Right ventricle myocardium superior (tissue), 1 donor: ENCODE data around the gene SEPTIN3. TPM values are rescaled to one million over a fixed set of nuclear protein-coding genes. Genes with fewer than 3 reads are reported as not detected.

ENCODE experiments used
- ATAC-seq: fragments of 200-7000 bp; cut with Tn5 transposase; one replicate; pipeline ENCODE4 v1.9.1; 2020; ENCODE audit warnings: mild to moderate bottlenecking; ENCODE audit not compliant: poor library complexity
- DNase-seq: peaks from one replicate; pipeline ENCODE4 v3.0.0-alpha.2; 2020
- intact Hi-C: fragments of 100-400 bp; cut with DNase I; formaldehyde crosslinking; loops from one replicate; pipeline ENCODE4 v1.11.2; 2022
- total RNA-seq: library from RNA; stranded (reverse); fragmentation: NEBNext Ultra II Directional; extraction: Animal tissue kit (Norgen Biotek cat#: 25700); gene quantifications from one replicate; pipeline ENCODE4 v1.2.1, GENCODE V29; 2021
- donor health status: DM: no; HTN: yes; CAD: no; lungs with severe emphysema.

SEPTIN3 gene
- total RNA-seq, 1 donor from 2014 or later, result 0.08 TPM

DNA sequence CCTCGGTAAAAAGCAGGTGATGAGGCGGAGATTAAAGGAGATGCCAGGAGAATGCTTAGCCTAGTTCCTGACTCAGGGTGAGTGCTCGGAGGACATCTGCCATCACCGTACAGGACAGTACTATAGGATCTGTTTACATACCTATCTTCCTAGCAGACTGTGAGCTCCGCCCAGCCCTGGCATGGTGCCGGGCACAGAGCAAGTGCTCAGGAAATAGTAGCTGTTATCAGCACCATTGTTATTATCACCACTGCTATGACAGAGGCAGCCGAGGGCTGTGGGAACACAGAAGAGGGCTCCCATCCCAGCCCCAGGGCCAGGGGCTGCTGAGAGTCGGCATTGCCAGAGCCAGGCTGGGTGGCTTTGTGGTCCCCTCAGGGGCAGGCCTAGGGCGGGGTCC, 642 bp upstream of the SEPTIN3 start:
- ATAC-seq, result no peak
- intact Hi-C loops, result loop anchor here (10.0 kb wide), 1 partner anchor 466 kb away; the partner anchor contains the start of gene NFAM1
- DNase-seq, result no peak

DNA sequence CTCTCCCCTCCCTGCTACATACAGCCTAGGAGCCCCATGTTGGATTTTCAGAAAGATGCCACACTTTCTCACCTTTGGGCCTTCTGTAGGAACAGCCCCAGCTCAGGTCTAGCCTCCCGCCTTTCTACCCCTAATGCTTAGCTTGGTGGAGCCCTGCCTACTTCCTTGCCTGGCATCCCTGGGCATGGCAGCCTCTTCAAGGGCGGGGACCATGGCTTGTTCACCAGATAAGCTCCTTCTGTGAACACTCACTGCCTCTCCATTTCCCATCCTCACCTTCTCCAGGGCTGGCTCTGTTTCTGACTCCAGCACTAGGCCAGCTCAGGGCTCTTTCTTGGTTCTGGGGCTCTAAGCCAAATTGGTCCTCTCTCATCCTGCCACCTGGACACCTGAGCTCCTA, 1.4 kb downstream of the SEPTIN3 start:
- intact Hi-C loops, result no loop called here
- ATAC-seq, result no peak

DNA sequence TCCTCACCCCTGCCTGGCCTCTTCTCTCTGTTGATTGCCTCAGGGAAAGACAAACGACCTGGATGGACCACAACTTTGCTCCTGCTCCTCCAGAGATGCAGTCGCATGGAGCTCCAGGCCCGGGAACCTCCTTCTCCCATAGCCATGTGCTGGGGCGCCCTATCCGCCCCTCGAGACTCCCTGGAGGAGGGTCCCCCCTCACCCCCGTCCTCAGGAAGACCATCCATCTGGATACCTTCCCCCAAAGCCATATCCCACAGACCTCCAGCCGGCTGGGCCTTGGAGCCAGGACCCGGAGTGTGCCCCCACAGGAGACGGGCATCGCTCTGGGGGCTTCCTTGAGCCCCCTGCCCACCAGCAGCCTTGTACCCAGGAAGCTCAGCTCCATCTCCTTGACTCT, 2.2 kb downstream of the SEPTIN3 start:
- intact Hi-C loops, result no loop called here
- ATAC-seq (no peak), DNase-seq (no peak)

More for the DNA sequence above, 1.4 kb downstream of the SEPTIN3 start:
- no peak for DNase-seq

DNA sequence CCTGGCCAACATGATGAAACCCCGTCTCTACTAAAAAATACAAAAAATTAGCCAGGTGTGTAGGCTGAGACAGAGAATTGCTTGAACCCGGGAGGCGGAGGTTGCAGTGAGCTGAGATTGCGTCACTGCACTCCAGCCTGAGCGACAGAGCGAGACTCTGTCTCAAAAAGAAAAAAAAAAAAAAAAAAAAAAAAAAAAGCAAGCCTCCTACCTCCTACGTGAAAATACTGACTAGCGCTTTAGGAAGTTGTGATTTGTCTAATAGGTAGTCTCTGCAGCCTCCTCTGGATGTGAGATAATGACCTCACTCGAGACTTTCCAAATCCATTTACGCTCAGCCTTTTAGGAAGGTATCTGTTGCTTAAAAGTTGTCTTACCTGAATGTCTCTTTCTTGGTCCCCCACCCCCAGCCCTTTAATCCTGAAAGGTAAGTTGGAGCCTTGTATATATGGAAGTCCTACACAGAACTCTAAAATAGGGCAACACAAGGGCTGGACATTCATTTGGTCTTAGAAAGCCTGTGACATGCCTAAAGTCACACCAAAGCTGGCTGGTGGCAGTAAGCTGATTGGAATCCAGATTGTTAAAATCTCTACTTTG, 5.5 kb downstream of the SEPTIN3 start:
- ATAC-seq (no peak), DNase-seq (no peak)
- intact Hi-C loops, result no loop called here

DNA sequence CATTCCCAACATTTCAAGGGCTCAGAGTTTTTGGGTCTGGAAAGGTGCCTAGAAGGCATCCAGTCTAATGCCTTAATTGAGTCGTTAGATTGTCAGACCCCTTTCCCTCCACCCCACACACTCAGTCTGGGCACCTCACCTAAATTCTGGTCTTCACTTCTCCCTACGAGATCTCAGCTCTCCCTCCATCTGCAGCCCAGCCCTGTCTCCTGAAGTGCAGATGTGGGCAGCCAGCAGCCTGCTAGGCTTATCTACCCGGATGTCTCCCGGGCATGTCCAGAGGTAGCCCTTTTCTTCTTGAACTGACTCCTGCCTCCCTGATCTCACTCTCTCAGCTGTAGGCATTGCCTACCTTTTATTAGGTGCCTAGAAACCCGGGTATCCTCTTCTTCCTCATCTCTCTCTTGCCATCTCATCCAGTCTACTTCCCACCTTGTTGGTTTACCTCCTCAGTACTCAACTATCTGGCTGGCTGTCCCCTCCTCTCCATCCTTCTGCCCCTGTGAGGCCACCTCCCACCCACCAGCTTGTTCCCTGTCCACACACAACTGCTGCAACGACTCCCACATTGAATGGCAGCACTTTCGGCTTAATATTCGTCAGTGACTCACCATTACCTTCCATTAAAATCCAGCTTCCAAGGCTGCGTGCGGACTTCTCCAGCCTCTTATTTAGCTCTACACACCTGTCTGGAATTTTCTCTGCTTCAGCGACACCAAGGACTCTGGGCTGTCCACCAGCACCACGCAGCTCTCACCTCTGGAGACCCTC, 6.2 kb downstream of the SEPTIN3 start:
- DNase-seq (no peak), ATAC-seq (no peak)
- intact Hi-C loops, result no loop called here

DNA sequence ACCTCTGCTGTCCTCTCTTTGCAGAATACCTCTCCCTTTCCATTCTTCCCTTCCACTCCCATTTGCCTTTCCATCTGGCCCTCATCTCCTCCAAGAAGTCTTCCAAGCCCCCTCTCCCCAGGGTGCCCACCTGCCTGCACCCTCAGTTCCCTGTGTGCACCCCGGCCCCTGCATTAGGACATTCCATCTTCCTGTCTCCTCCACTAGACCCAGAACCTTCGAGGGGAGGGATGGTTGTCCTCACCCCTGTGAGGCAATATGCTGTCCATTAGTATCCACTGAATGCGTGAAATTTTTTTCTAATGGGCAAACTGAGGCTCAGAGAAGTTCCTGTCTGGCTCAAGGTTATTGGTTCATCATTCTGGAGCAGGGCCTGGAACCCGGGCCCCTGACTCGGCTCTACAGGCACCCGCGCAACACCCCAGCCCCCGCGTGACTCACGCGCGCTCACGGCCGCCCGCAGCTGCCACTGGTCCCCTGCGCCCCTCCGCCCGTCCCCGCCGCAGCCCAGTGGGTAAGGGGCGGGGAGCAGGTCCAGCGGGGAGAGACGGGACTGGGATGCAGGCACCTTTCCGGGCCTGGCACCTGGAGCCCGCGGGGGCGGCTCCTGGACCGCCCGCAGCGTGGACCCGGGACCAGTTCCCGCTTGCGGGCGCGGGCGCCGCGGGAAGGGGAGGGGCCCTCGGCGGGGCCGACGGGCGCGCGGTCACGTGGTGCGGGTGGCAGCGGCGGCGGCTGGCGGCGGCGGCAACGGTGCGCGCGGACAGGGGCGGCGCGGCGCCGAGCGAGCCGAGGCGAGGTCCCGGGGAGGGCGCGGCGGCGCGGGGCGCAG, 7.0 kb downstream of the SEPTIN3 start:
- DNase-seq, result no peak
- intact Hi-C loops, result no loop called here
- peak; percentile 77 for ATAC-seq

DNA sequence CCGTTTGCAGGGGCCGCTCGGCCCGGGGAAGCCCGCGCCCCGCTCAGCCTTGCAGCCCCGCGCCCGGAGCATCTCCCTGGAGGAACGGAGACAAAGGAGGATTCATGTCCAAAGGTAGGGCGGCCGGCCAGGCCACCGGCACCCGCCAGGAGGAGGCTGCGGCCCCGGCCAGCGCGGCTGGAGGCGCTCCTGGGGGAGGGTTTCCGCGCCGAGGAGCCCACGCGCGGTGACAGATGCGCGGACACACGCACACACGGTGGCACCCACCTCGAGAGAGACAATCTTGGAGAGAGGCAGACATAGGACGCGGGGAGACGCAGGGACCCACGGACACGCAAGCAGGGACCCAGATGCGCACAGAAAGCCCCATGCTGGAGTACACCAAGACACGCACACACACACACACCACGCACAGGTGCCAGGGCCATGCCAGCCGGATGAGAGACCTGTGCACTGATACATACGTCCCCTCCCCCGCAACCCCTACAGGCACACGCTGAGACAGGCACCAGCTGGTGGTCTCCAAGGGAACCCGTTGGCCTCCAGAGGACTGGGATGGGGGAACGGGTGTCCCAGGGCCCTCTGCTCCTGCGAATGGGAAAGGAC, 7.8 kb downstream of the SEPTIN3 start:
- ATAC-seq (no peak), DNase-seq (no peak)
- intact Hi-C loops, result no loop called here

DNA sequence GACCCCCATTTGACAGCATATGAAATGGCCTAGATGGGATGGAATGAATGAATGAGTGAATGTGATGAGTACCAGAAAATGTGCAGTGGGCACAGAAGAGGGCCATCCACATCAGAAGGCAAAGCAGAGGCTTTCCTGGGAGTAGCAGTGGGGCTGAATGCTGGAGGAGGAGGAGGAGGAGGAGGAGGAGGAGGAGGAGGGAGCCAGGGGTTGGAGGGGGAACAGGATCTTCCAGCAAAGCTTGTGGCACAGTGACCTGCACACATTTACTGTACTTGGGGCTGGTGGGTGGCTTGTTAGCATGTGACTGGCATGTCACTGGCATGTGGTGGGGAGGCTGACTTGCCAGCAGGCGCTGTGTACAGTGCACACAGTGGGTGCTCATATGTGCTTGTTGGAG, 9.5 kb downstream of the SEPTIN3 start:
- no peak for ATAC-seq
- intact Hi-C loops, result no loop called here
- no peak for DNase-seq

DNA sequence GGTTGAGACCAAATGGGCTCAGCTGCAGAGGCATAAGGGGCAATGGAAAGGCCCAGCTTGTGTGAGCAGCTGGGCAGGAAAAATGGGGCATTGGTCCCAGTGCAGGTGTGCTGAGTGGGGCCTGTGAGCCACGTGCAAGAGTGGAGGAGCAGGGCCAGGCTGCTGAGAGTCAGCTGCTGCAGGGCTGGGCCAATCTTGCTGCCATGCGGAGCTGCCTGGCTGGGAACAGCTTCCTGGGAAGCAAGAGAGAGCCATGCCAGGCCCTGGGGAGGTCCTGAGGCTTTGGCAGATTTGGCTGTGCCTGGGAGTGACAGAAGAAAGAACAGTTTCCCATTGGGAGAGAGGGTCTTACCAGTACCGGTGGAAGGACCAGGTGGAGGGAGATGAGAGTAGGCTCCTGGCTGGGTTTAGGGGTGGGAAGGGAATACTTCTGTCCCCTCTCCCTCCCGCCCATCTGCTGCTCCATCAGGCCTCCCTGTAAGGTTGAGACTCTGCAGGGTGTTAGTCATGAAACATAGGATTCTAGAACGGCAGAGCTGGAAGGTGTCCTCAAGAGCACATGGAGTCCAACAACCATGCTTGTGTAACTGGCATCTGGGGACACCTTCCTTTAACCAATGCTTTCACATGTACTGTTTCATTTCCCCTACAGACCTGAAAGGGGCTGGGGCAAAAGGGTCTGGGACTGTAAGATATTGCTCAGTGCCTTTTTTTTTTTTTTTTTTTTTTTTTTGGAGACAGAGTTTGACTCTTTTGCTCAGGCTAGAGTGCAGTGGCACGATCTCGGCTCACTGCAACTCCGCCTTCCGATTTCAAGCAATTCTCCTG, 10.4 kb downstream of the SEPTIN3 start:
- ATAC-seq (no peak), DNase-seq (no peak)
- intact Hi-C loops, result no loop called here

DNA sequence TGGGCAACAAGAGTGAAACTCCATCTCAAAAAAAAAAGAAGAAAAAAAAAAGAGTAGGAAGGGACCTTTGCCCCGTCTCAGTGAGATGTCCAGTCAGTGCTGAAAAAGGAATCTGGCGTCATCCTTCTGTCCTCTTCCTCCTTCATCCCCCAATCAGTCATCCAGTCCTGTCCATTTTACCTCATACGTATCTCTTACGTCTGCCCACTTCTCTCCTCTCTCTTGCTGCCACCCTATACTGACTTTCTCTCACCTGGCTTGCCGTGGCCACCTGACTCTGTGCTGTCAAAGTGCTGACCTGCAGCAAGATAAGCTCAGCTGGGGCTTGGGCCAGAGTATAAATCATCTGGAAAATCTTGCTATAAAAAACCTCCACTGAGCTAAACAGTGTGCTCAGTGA, 13.6 kb downstream of the SEPTIN3 start:
- DNase-seq (no peak), ATAC-seq (no peak)
- intact Hi-C loops, result no loop called here

DNA sequence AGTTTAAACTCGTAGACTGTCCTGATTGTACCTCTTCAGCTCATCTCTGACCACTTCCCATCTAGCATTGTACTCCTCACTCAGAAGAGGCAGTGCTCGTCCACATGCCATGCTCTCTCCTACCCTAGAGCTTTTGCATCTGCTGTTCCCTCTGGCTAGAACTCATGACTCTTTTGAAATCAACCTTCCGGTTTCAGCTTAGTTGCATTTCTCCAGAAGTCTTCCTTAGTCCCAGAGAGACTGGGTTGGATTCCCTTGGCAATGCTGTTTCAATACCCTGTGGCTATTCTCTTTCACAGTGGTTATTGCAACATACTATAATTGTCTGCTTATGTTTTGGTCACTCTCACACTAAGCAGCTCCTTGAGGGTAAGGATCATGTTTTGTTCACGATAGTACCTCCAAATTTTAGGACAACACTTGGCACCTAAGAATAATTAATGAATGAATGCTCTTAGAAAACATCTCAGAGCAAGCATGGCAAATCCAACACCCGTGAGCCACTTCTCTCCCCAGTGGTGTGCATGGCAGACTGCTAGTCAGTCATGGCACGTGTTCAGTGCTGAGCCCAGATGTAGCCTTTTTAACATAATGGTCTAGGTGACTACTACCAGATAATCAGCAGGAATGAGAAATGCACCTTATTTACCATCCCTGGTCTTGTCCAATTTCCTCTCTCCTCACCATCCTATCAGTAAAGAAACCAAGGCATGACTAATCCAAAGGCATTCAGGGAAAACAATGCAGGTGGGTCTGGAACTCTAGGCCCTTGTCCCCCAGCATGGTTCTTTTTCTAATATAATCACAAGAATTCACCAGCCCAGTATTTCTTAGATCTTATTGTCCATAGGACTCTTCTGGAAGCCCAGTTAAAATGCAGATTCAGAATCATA, 14.5 kb downstream of the SEPTIN3 start:
- ATAC-seq, result no peak
- no peak for DNase-seq
- intact Hi-C loops, result no loop called here

DNA sequence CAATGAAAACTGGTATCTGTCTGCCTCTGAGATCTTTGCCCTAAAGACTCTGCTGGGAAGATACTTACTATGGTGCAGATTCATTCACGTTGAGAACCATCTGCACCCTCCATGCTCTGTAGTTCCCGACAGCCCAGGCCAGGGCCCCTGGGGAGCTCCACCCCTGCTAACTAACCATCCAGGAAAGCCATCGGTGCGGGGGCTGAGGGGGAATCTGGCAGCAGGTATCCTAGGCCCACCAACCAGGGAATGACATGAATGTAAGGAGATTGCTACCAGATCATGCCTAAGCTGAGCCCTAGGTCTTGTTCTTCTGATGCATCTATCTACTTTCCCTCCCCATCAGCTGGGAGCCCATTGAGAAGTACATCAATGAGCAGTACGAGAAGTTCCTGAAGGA, 18.0 kb downstream of the SEPTIN3 start:
- DNase-seq, result no peak
- intact Hi-C loops, result no loop called here
- no peak for ATAC-seq

DNA sequence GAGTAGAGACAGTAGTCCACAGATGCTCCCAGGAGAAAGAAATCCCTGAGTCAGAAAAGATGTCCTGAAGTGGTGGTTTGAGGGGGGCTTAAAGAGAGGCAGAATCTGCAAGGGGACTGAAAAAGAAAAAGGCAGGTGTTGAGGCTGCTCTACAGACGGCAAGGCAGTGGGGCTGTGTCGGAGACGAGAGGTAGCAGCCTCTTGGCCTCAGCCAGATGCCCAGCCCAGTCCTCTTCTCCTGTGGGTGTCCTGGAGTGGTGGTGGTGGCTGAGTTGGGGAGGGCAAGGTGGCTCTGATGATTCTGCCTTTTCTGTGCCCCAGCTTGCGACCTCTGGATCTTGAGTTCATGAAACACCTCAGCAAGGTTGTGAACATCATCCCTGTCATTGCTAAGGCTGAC, 20.0 kb downstream of the SEPTIN3 start:
- no peak for DNase-seq
- intact Hi-C loops, result no loop called here
- ATAC-seq, result no peak

DNA sequence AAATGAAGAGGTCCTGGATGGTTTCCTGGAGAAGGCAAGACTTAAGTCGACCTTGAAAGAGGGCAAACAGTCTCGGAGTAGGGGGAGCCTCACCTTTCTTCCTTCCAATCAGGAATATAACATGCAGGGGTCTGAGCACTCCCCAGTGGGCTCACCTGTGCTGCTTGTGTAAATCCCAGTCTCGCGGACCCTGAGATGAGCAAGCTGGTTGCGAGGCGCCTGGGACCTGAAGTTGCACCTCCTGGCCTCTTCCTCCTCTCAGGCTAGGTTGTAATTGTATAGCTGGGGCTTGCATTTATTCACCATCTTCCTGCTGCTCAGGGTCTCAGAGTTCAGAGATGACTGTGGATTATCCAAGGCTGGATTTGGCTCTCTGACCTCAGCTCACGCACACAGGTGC, 21.9 kb downstream of the SEPTIN3 start:
- DNase-seq (no peak), ATAC-seq (no peak)
- intact Hi-C loops, result no loop called here

DNA sequence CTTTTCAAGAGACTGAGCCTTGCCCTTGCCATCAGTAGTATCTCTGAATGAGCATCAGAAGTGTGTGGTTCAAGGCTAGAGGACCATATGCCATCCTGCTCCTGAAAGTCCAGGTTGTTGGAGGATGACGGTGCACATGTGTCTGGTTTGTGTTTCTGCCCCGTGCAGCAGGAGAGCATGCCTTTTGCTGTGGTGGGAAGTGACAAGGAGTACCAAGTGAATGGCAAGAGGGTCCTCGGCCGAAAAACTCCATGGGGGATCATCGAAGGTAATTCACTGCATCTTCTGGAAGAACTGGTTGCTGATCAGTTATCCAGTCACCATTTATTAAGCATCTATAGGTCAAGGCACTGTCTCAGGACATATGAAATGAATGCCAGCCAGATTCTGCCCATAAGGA, 23.3 kb downstream of the SEPTIN3 start:
- no peak for ATAC-seq
- intact Hi-C loops, result no loop called here

DNA sequence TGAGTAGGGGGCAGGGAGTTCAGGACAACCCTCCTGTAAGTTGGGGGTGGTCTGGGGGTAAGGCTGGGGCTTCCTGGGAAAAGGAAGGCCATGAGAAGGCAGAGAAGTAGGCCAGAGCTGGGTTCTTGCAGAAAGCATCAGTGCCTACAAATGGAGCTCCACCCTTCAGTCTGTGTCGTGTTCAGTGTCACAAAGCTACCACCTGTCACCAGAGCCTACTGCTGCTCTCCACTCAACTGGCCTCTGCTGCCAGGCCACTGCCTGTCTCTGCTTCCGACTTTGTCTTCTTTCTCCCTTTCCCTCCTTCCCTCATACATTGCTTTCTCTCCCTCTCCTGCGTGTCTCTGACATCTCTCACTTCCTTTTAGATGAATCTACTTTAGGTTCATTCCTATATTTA, 26.0 kb downstream of the SEPTIN3 start:
- ATAC-seq, result no peak
- DNase-seq, result no peak
- intact Hi-C loops, result no loop called here

More for the DNA sequence above, 23.3 kb downstream of the SEPTIN3 start:
- DNase-seq, result no peak

DNA sequence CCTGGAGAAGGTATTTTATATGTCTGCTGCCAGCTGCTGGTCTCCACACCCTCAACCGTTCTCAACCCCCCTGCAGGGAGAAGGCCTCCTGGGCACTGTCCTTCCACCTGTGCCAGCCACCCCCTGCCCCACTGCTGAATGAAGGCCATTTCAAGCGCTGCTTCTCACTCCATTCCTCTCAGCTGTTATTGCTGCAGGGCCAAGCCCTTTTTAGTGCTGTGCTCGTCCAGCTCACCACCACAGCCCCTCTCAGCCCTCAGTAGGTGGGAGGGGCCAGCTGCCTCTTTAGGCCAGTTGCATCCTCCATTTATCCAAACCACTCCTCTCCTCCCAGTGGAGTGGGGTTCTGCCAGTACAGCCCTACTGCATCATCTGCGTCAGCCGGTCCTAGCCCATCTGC, 27.6 kb downstream of the SEPTIN3 start:
- DNase-seq, result no peak
- intact Hi-C loops, result no loop called here
- ATAC-seq, result no peak
